Activated naive CD8-positive, alpha-beta T cell treated with anti-CD3 and anti-CD28 coated beads for 36 hours (primary cell): ENCODE data around the gene CSPG5. TPM values are rescaled to one million over a fixed set of nuclear protein-coding genes. Genes with fewer than 3 reads are reported as not detected.

Experiments used
- total RNA-seq, 2 experiments: library from RNA; stranded (reverse); gene quantifications; one replicate each; pipeline ENCODE4 v1.2.3, GENCODE V29; 2021

The CSPG5 gene
- total RNA-seq, 2 experiments from 2014 or later = 0.54 to 0.56 TPM

Other genes with a start within 250 kb of the CSPG5 start
- gene PTPN23, start 197.8 kb downstream of the CSPG5 start, total RNA-seq = 10 to 100 TPM; 25.9 to 30.3 TPM
- gene SCAP, start 102.9 kb downstream of the CSPG5 start, total RNA-seq = 10 to 100 TPM; 58.3 to 58.4 TPM
- 10 to 100 TPM; 49.2 to 51.4 TPM for gene ELP6, start 65.2 kb downstream of the CSPG5 start, total RNA-seq
- 100 to 1,000 TPM; 115 to 117 TPM for gene SMARCC1, start 203.0 kb upstream of the CSPG5 start, total RNA-seq
- 100 to 1,000 TPM; 105 to 110 TPM for gene DHX30, start 224.3 kb upstream of the CSPG5 start, total RNA-seq